Measurements from ENCODE around the gene ZSWIM1. TPM values are rescaled to one million over a fixed set of nuclear protein-coding genes. Genes with fewer than 3 reads are reported as not detected.

The ZSWIM1 gene
- 8.6 TPM for polyA plus RNA-seq (2013, experiment 1 of 2)
- polyA plus RNA-seq (2013, experiment 2 of 2): 8.7 TPM

- no peaks in the 10 kb centered on the region for H3K4me1 ChIP-seq (ENCODE audit: control insufficient read depth, insufficient read depth, low read length, poor library complexity, severe bottlenecking)
- H3K9me3 ChIP-seq (ENCODE audit: control insufficient read depth, low read length): no peaks in the 10 kb centered on the region
- 0 to 1% methylated on average over 7 to 17 of the region's 23 CpGs for WGBS, 2 experiments (ENCODE audit: insufficient coverage in 2 of 2)
- peak within 1 kb of the TSS; percentile 75 for H3K27ac ChIP-seq (ENCODE audit: low read depth, low read length, severe bottlenecking)
- H3K4me3 ChIP-seq (ENCODE audit: extremely low read depth, insufficient read depth, low read length, poor library complexity, severe bottlenecking): peak within 1 kb of the TSS; percentile 81
- H3K36me3 ChIP-seq (ENCODE audit: control insufficient read depth, insufficient read depth, low read length): peaks cover 40% of the 10 kb centered on the region
Measured at GRCh38 chr20:45880988-45881788, at the start of gene ZSWIM1. Gene ZSWIM1, plus strand, starts transcription at chr20:45881227. Its CDS starts 1,366 bp downstream, at chr20:45882593.

GRCh38 chr20:45832619-45833018 lies 48.4 kb upstream of the ZSWIM1 start:
- H3K27ac ChIP-seq (ENCODE audit: low read depth, low read length, severe bottlenecking): no peak overlapping the region
- WGBS, 2 experiments (ENCODE audit: insufficient coverage in 2 of 2): 88 to 90% methylated on average over 1 to 2 of the region's 4 CpGs
- peaks cover 12% of the 10 kb centered on the region for H3K36me3 ChIP-seq (ENCODE audit: control insufficient read depth, insufficient read depth, low read length)
- H3K4me1 ChIP-seq (ENCODE audit: control insufficient read depth, insufficient read depth, low read length, poor library complexity, severe bottlenecking): peaks cover 12% of the 10 kb centered on the region
- no peak overlapping the region for H3K4me3 ChIP-seq (ENCODE audit: extremely low read depth, insufficient read depth, low read length, poor library complexity, severe bottlenecking)
- H3K9me3 ChIP-seq (ENCODE audit: control insufficient read depth, low read length): no peaks in the 10 kb centered on the region

- no peaks in the 10 kb centered on the region for H3K9me3 ChIP-seq (ENCODE audit: control insufficient read depth, low read length)
- H3K36me3 ChIP-seq (ENCODE audit: control insufficient read depth, insufficient read depth, low read length): peaks cover 16% of the 10 kb centered on the region
- peak within 1 kb of the TSS; percentile 76 for H3K27ac ChIP-seq (ENCODE audit: low read depth, low read length, severe bottlenecking)
- 15 to 20% methylated on average over 22 to 25 of the region's 35 CpGs for WGBS, 2 experiments (ENCODE audit: insufficient coverage in 2 of 2)
- peaks cover 12% of the 10 kb centered on the region for H3K4me1 ChIP-seq (ENCODE audit: control insufficient read depth, insufficient read depth, low read length, poor library complexity, severe bottlenecking)
- H3K4me3 ChIP-seq (ENCODE audit: extremely low read depth, insufficient read depth, low read length, poor library complexity, severe bottlenecking): peak within 1 kb of the TSS; percentile 64
Measured at GRCh38 chr20:45833030-45833882, 47.8 kb upstream of the ZSWIM1 start, which contains the start of gene SNX21. Gene SNX21, plus strand, starts transcription at chr20:45833799. Its CDS starts 121 bp downstream, at chr20:45833920.

- WGBS, 2 experiments (ENCODE audit: insufficient coverage in 2 of 2): 9 to 13% methylated on average over 53 to 67 of the region's 71 CpGs
- Histone ChIP-seq H3K4me1 (ENCODE audit: control insufficient read depth, insufficient read depth, low read length, poor library complexity, severe bottlenecking) (peaks cover 12% of the 10 kb centered on the region), H3K9me3 (ENCODE audit: control insufficient read depth, low read length) (no peaks in the 10 kb centered on the region), H3K36me3 (ENCODE audit: control insufficient read depth, insufficient read depth, low read length) (peaks cover 18% of the 10 kb centered on the region), H3K27ac (ENCODE audit: low read depth, low read length, severe bottlenecking) (peak overlapping the region; percentile 76), H3K4me3 (ENCODE audit: extremely low read depth, insufficient read depth, low read length, poor library complexity, severe bottlenecking) (peak overlapping the region; percentile 64)
Measured at GRCh38 chr20:45833883-45834796, 46.9 kb upstream of the ZSWIM1 start.

GRCh38 chr20:45834797-45835161 lies 46.2 kb upstream of the ZSWIM1 start:
- peaks cover 12% of the 10 kb centered on the region for H3K4me1 ChIP-seq (ENCODE audit: control insufficient read depth, insufficient read depth, low read length, poor library complexity, severe bottlenecking)
- H3K36me3 ChIP-seq (ENCODE audit: control insufficient read depth, insufficient read depth, low read length): peaks cover 18% of the 10 kb centered on the region
- no peaks in the 10 kb centered on the region for H3K9me3 ChIP-seq (ENCODE audit: control insufficient read depth, low read length)
- WGBS, 2 experiments (ENCODE audit: insufficient coverage in 2 of 2): 93 to 96% methylated on average over 12 to 14 of the region's 14 CpGs
- H3K27ac ChIP-seq (ENCODE audit: low read depth, low read length, severe bottlenecking): no peak overlapping the region
- peak overlapping the region; percentile 64 for H3K4me3 ChIP-seq (ENCODE audit: extremely low read depth, insufficient read depth, low read length, poor library complexity, severe bottlenecking)

GRCh38 chr20:45835329-45835765 lies 45.7 kb upstream of the ZSWIM1 start:
- H3K27ac ChIP-seq (ENCODE audit: low read depth, low read length, severe bottlenecking): no peak overlapping the region

GRCh38 chr20:45835825-45836224 lies 45.2 kb upstream of the ZSWIM1 start:
- no peak overlapping the region for H3K27ac ChIP-seq (ENCODE audit: low read depth, low read length, severe bottlenecking)
- H3K36me3 ChIP-seq (ENCODE audit: control insufficient read depth, insufficient read depth, low read length): peaks cover 26% of the 10 kb centered on the region
- WGBS, 2 experiments (ENCODE audit: insufficient coverage in 2 of 2): 89 to 100% methylated on average over 4 to 5 of the region's 5 CpGs
- H3K4me3 ChIP-seq (ENCODE audit: extremely low read depth, insufficient read depth, low read length, poor library complexity, severe bottlenecking): no peak overlapping the region
- H3K9me3 ChIP-seq (ENCODE audit: control insufficient read depth, low read length): no peaks in the 10 kb centered on the region
- peaks cover 12% of the 10 kb centered on the region for H3K4me1 ChIP-seq (ENCODE audit: control insufficient read depth, insufficient read depth, low read length, poor library complexity, severe bottlenecking)

More at GRCh38 chr20:45835329-45835765, 45.7 kb upstream of the ZSWIM1 start:
- Histone ChIP-seq H3K9me3 (ENCODE audit: control insufficient read depth, low read length) (no peaks in the 10 kb centered on the region), H3K4me1 (ENCODE audit: control insufficient read depth, insufficient read depth, low read length, poor library complexity, severe bottlenecking) (peaks cover 12% of the 10 kb centered on the region), H3K36me3 (ENCODE audit: control insufficient read depth, insufficient read depth, low read length) (peaks cover 22% of the 10 kb centered on the region), H3K4me3 (ENCODE audit: extremely low read depth, insufficient read depth, low read length, poor library complexity, severe bottlenecking) (no peak overlapping the region)
- WGBS, 2 experiments (ENCODE audit: insufficient coverage in 2 of 2): 83 to 100% methylated on average over 2 to 3 of the region's 3 CpGs

- WGBS, 2 experiments (ENCODE audit: insufficient coverage in 2 of 2): 75 to 83% methylated on average over 1 of the region's 1 CpG
- peak overlapping the region; percentile 29 for H3K27ac ChIP-seq (ENCODE audit: low read depth, low read length, severe bottlenecking)
- H3K4me1 ChIP-seq (ENCODE audit: control insufficient read depth, insufficient read depth, low read length, poor library complexity, severe bottlenecking): peaks cover 12% of the 10 kb centered on the region
- no peaks in the 10 kb centered on the region for H3K9me3 ChIP-seq (ENCODE audit: control insufficient read depth, low read length)
- peaks cover 32% of the 10 kb centered on the region for H3K36me3 ChIP-seq (ENCODE audit: control insufficient read depth, insufficient read depth, low read length)
- no peak overlapping the region for H3K4me3 ChIP-seq (ENCODE audit: extremely low read depth, insufficient read depth, low read length, poor library complexity, severe bottlenecking)
Measured at GRCh38 chr20:45836841-45837240, 44.2 kb upstream of the ZSWIM1 start.

GRCh38 chr20:45840700-45841198 lies 40.3 kb upstream of the ZSWIM1 start:
- WGBS, 2 experiments (ENCODE audit: insufficient coverage in 2 of 2): 91 to 95% methylated on average over 21 to 23 of the region's 25 CpGs
- H3K4me1 ChIP-seq (ENCODE audit: control insufficient read depth, insufficient read depth, low read length, poor library complexity, severe bottlenecking): peaks cover 6% of the 10 kb centered on the region
- peaks cover 63% of the 10 kb centered on the region for H3K36me3 ChIP-seq (ENCODE audit: control insufficient read depth, insufficient read depth, low read length)
- H3K27ac ChIP-seq (ENCODE audit: low read depth, low read length, severe bottlenecking): no peak overlapping the region
- H3K9me3 ChIP-seq (ENCODE audit: control insufficient read depth, low read length): no peaks in the 10 kb centered on the region
- no peak overlapping the region for H3K4me3 ChIP-seq (ENCODE audit: extremely low read depth, insufficient read depth, low read length, poor library complexity, severe bottlenecking)

All from mesodermal cell (in vitro differentiated cells).